A673 (cell line): ENCODE data around the gene ENPP1.

Experiments
- EZH2 ChIP-seq: fragments of 200-600 bp; sonication (generic); IDR thresholded peaks from 2 replicates; pipeline ENCODE4 v1.6.1; 2017; ENCODE audit warnings: borderline replicate concordance, low read depth, mild to moderate bottlenecking, mixed read lengths, antibody characterized with exemption, low read length; ENCODE audit not compliant: poor library complexity, severe bottlenecking
- TF ChIP-seq, protein P1 (sequence below): fragments of 300-800, 200-600 bp; sonication (generic); conservative IDR thresholded peaks from 2 replicates; pipeline ENCODE4 v1.5.1; 2017; ENCODE audit warnings: low read depth, mild to moderate bottlenecking, antibody characterized with exemption, low read length, moderate library complexity, mixed read lengths

- TF ChIP-seq, protein P1, sequence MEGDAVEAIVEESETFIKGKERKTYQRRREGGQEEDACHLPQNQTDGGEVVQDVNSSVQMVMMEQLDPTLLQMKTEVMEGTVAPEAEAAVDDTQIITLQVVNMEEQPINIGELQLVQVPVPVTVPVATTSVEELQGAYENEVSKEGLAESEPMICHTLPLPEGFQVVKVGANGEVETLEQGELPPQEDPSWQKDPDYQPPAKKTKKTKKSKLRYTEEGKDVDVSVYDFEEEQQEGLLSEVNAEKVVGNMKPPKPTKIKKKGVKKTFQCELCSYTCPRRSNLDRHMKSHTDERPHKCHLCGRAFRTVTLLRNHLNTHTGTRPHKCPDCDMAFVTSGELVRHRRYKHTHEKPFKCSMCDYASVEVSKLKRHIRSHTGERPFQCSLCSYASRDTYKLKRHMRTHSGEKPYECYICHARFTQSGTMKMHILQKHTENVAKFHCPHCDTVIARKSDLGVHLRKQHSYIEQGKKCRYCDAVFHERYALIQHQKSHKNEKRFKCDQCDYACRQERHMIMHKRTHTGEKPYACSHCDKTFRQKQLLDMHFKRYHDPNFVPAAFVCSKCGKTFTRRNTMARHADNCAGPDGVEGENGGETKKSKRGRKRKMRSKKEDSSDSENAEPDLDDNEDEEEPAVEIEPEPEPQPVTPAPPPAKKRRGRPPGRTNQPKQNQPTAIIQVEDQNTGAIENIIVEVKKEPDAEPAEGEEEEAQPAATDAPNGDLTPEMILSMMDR: no peak
- no peak for TF ChIP-seq EZH2
Observed at GRCh38 chr6:131868836-131869235, 61.0 kb downstream of the ENPP1 start.
